Measurements from ENCODE around the gene SYNE3.
A peak's percentile ranks its signal among the peaks of the same experiment; 100 is the strongest.

SYNE3 gene, protein sequence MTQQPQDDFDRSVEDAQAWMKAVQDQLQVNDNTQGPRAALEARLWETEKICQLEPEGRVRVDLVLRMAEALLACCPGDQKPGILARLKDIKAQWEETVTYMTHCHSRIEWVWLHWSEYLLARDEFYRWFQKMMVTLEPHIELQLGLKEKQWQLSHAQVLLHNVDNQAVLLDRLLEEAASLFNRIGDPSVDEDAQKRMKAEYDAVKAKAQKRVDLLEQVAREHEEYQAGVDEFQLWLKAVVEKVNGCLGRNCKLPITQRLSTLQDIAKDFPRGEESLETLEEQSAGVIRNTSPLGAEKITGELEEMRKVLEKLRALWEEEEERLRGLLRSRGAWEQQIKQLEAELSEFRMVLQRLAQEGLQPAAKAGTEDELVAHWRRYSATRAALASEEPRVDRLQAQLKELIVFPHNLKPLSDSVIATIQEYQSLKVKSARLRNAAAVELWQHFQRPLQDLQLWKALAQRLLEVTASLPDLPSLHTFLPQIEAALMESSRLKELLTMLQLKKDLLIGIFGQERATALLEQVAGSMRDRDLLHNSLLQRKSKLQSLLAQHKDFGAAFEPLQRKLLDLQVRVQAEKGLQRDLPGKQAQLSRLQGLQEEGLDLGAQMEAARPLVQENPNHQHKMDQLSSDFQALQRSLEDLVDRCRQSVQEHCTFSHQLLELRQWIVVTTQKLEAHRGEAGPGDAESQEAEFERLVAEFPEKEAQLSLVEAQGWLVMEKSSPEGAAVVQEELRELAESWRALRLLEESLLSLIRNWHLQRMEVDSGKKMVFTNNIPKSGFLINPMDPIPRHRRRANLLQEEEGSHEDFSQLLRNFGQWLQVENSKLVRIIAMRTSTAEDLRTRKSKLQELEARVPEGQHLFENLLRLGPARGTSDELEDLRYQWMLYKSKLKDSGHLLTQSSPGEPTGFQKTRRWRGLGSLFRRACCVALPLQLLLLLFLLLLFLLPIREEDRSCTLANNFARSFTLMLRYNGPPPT

DNA sequence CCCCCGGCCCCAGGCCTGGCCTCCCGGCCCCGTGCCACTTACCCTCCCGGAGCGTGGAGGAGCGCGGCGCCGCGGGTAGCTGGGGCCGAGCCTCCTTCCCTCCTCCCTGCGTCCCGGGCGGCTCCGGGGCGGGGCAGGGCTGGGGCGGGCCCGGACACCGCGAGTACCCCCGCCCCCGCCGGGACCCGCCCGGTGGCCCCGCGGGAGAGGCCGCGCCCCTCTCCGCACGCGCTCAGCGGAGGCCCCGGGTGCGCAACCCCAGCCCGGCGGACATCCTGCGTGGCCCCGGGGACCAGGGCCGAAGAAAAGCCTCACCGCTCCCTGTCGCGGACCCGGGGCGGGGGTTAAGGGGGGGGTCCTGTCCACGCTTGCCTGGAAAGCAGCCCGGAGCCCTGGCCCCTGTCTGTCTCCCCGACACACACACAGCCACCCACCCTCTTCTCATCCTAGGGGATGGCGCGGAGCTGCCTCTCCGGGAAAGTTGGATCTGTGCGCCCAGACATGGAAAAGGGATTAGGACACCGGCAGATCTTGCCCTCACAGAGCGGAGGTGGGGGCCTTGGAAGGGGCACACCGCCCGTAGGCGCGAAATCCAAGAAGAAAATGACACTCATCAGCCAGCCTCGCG, at the start of gene SYNE3:
Gene SYNE3, minus strand, starts transcription at position 97 of the 628 bp plus-strand sequence. CDS start 40,829 bp downstream, outside the sequence.
- DNase-seq (ENCODE audit: low read depth in 2 of 2) = no peak

- DNase-seq (ENCODE audit: low read depth in 2 of 2) = no peak
These were observed 47.6 kb upstream of the SYNE3 start for GRCh38 chr14:95564060-95564459.

DNA sequence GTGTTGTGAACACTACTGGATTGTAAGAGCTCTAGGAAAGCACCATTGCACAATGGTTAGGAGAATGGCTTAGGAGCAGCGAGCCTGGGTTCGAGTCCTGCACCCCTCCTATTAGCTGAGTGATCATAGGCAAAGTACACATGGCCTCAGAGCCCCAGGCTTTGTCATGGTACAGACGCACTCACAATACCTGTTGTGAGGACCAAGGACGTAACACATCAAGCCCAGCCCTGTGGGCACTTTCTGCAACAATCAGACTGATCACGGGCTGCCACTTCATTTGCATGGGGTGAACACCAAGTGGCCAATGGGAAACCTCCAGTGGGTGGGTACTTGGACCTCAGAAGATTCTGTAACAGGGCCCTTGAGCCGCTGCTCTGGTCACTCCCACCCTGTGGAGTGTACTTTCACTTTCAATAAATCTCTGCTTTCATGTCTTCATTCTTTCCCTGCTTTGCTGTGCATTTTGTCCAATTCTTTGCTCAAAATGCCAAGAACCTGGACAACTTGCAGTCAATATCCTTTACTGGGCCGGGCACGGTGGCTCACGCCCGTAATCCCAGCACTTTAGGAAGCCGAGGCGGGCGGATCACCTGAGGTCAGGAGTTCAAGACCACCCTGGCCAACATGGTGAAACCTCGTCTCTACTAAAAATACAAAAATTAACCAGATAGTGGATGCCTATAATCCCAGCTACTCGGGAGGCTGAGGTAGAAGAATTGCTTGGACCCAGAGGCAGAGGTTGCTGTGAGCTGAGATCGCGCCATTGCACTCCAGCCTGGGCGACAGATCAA, 46.6 kb upstream of the SYNE3 start:
- DNase-seq (ENCODE audit: low read depth in 2 of 2) = no peak

GRCh38 chr14:95561001-95561412, 44.6 kb upstream of the SYNE3 start:
- peak; percentile 81 to 86 for DNase-seq (ENCODE audit: low read depth in 2 of 2)

GRCh38 chr14:95559203-95559602, 42.8 kb upstream of the SYNE3 start:
- no peak for DNase-seq (ENCODE audit: low read depth in 2 of 2)

- DNase-seq (ENCODE audit: low read depth in 2 of 2) = no peak
These were observed 41.4 kb upstream of the SYNE3 start for GRCh38 chr14:95557832-95558231.

DNA sequence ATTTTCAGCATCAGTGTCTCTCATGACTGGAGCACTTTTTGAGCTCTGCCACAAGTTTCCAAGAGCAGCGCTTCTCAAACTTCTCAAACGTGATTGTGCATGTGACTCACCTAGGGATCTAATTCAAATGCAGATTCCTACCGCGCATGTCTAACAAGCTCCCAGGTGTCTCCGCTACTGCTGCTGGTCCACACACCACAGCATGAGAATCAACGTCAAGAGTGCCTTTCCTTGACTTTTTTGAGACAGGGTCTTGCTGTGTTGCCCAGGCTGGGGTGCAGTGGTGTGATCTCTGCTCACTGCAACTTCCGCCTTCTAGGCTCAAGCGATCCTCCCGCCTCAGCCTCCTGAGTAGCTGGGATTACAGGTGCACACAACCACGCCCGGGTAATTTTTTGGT, 40.8 kb upstream of the SYNE3 start:
- DNase-seq (ENCODE audit: low read depth in 2 of 2) = no peak

GRCh38 chr14:95555053-95555452, 38.6 kb upstream of the SYNE3 start:
- DNase-seq (ENCODE audit: low read depth in 2 of 2) = no peak

GRCh38 chr14:95553141-95553540, 36.7 kb upstream of the SYNE3 start:
- no peak for DNase-seq (ENCODE audit: low read depth in 2 of 2)

GRCh38 chr14:95551435-95551834, 35.0 kb upstream of the SYNE3 start:
- no peak for DNase-seq (ENCODE audit: low read depth in 2 of 2)

GRCh38 chr14:95549656-95550585, 33.5 kb upstream of the SYNE3 start:
- DNase-seq (ENCODE audit: low read depth in 2 of 2) = no peak

DNA sequence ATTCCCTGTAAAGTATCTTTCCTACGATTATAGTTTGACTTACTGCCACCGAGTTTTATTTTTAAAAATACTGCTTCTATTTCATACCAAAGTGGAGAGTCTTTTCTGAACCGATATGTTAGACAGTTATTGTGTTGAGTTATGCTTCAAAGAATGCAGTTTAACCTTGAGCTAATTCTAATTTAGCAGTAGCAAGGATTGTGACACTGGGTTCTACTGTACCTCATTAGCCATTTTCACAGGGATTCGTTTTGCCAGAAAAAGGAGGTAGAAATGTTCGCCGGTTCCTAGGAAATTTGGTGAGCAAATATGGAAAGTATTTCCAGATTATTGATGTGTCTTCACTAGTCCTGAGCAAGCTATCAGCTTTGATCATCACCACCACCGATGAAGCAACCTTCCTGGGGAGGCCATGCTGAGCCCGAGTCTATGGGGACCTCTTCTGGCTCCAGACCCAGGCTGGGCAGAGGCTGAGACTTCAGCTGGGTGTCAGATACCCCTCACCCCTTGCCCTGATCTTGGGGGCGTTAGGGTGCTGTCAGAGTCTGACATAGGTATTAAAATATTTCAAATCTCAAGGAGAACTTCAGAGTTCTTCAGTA, 32.0 kb upstream of the SYNE3 start:
- no peak for DNase-seq (ENCODE audit: low read depth in 2 of 2)

- DNase-seq (ENCODE audit: low read depth in 2 of 2) = no peak
These were observed 31.3 kb upstream of the SYNE3 start for GRCh38 chr14:95547626-95548327.

GRCh38 chr14:95547272-95547625, 30.8 kb upstream of the SYNE3 start:
- DNase-seq (ENCODE audit: low read depth in 2 of 2) = no peak

- DNase-seq (ENCODE audit: low read depth in 2 of 2) = no peak
These were observed 29.2 kb upstream of the SYNE3 start for GRCh38 chr14:95545515-95546168.

GRCh38 chr14:95544588-95544987, 28.1 kb upstream of the SYNE3 start:
- no peak for DNase-seq (ENCODE audit: low read depth in 2 of 2)

DNA sequence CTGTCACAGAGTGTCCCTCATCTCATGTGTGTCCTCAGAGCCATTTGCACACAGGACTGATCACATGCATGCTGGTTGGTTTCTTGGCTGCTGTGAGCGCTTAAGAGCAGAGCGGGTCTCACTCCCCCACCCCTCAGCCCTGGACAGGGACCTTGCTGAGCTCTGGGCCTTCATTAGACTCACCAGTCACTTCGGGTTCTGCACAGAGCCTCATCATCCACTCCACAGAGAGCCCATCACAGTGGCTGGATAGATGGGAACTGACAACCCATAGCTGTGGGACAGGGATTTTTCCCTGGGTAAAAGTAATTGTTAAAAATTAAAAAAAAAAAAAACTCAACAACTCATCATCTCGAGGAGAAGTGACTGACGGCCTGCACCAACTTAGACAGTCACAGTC, 26.6 kb upstream of the SYNE3 start:
- no peak for DNase-seq (ENCODE audit: low read depth in 2 of 2)

All from stimulated activated CD4-positive, alpha-beta T cell treated with anti-CD3 and anti-CD28 coated beads, Interleukin-15, amount 100 ng/mL, for 48 hours (primary cell).